ENCODE data around the gene THAP4.

The THAP4 gene

DNA sequence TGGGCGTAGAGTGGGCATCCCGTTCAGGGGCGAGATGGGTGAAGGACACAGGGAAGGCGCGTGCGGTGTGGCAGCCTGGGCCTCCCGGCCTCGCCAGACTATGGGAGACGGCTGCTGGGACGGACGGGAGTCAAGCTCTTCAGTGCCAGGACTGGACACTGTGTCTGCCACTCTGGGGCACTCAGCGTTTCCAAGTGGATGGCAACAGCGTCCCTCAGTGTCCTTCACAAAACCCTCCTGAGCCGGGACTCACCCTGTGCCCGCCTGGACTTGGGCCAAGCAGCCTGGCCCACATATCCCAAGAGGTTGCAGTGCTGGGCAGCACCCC, 94.7 kb downstream of the THAP4 start:
- no peak for DNase-seq

DNA sequence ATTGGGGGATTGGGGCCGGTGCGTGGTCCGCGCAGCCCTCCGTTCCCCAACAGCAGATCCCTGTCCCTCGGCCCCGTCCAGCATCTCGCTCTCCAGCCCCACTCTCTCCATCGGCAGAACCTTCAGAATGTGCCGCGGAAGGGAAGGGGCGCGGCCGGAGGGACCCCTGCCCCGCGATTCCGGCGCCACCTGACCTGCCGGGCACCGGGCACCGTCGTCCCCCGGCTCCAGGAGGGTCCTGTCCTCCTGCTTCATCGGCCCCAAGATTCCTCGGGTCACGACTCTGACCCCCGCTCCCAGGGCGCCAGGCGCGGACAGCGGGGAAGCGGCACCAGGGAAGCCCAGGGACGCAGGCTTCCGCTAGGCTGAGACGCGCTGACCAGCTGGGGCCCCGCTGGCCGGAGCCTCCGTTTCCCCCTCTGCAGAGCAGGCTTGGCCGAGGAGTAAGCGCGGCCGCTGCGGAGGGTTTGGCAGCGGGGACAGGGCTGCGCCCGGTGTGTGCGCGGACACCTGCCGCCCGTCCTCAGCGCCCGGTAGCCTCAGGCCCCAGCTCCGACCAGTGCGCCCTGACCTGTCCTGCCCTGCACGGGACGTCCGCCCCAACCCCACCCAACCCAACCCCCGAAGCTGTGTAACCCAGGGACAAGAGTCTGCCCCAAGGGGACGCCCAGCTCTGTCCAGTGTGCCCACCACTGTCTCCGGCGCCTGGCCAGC, 95.2 kb downstream of the THAP4 start:
- no peak for DNase-seq

- DNase-seq: peak; percentile 62
These were observed 96.0 kb downstream of the THAP4 start for GRCh38 chr2:241540771-241541561.

- DNase-seq: no peak
These were observed 96.6 kb downstream of the THAP4 start for GRCh38 chr2:241540401-241540770.

DNA sequence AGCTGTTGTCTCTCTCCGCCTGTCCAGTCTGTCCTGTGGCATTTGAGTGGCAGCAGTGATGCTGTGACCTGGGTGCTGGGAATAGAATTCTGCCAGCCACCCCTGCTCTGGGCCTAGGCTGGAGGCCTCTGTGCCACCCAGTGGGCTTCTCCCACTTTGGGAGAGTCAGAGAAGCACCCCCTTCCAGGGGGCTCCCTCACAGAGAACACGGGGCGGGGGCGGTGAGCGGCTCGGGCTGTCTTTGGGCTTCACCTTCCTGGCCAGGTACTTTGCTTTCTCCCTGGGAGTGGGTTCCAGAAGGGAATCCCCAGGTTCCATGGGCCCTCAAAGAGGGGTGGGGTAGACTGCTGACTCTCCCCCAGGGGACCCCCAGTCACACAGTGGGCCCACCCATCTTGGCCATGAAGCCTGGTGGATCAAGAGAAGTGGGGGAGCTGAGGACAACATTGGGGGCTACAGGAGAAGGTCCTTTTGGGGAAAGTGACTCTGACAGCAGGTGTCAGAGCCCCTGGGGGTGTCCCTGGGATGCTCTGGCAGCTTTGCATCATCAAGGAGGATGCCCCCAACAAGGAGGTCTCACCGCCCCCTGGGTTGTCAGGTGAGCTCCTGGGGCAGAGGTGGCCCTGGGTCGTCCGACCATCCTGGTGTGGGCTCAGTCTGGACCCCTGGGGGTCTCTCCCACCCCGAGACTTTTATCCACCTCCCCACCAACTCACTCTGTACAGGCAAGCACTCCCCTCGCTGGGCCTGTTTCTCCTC, 97.2 kb downstream of the THAP4 start:
- DNase-seq: no peak

- no peak for DNase-seq
These were observed 97.9 kb downstream of the THAP4 start for GRCh38 chr2:241538838-241539615.

DNA sequence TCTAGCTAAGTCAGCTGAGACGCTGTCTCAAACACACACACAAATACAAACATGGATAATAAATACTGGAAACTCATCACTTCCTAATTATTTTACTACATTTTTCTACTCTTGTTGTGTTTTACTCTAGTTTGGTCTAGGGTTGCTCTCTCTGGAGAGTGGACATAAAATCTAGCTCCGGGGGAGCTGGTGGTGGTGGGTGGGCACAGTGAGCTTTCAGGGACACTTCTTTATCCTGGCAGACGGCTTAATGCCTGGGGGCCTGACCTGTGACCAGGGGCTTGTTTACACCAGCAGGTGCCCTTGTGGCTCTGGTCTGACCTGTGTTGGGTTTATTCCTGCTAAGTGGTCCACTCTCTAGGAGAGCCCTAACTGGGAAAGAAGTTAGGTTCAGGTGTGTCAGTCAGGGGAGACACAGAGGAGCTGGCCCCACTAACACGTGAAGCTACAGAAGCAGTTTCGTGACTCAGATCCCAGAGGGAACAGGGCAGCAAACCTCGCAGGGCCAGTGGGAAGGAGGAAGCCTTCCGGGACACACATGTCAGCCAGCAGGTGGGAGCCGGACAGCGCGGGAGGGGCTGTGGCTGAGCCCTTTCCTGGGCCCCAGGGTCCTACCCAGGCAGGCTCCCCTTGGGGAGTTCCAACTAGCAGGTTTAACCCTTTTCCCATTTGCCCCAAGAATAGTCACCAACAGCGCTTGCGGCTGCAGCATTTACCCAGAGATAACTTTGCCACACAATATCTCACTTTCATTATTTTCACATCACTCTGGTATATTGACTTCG, 100.9 kb downstream of the THAP4 start:
- no peak for DNase-seq

DNA sequence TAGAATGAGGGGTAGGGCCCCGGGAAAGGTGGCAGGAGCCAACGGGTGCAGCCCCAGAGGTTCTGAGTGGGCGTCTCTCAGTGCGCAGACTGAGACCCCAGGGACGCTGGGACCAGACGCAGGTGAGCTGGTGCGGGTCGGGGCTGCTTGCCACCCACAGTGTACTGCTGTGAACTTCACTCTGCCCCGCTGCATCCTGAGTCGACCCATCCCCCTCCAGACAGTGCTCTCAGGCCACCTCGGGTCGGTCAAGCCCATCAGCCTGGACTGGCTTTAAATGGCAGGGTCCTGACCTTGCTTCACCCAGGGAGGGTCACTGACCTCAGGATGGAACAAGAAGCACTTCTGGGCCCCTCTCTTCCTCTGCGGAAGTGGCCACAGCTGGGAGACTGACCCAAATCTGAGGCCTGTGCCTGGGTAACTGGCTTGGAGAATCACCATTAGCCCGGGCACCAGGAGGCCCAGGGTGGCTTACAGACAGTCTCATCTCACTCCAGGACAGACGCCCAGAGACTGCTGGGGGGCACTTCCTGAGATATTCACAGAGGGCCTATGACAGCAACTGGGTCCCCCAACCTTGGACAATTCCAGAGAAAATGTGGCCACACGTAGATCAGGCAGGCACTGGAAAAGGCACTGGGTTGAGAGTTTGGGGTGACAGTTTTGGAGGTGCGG, 102.1 kb downstream of the THAP4 start:
- DNase-seq: no peak
